Measurements from ENCODE around the gene CDC42BPA. TPM values are rescaled to one million over a fixed set of nuclear protein-coding genes. Genes with fewer than 3 reads are reported as not detected.
"Not testable (repeated sequence)": the region's sequence is repeated elsewhere in the genome, so short reads cannot be mapped to it uniquely, and the experiment has no call there.

The CDC42BPA gene
- total RNA-seq, 4 donors from 2014 or later: 49.0 to 102 (median 54.2) TPM

GRCh38 chr1:227285745-227286144 is 32.5 kb downstream of the CDC42BPA start:
- TF ChIP-seq CTCF (IDR thresholded peaks at IDR 0.05) (no peak), EP300 (IDR thresholded peaks at IDR 0.05; ENCODE audit: low read depth) (no peak), POLR2AphosphoS5 (IDR thresholded peaks at IDR 0.05) (no peak), POLR2A (IDR thresholded peaks at IDR 0.05) (no peak)
- Histone ChIP-seq H3K9me3 (no peaks in the 10 kb centered on the region), H3K27ac (no peak overlapping the region), H3K4me1 (no peaks in the 10 kb centered on the region), H3K27me3 (no peaks in the 10 kb centered on the region), H3K36me3 (no peaks in the 10 kb centered on the region), H3K4me3 (no peak overlapping the region)
- WGBS, 2 donors (ENCODE audit: low coverage in 1 of 2): 98 to 100% methylated on average over 1 to 2 of the region's 2 CpGs
- no peak for DNase-seq
- intact Hi-C loops (cut with DNase I; ENCODE audit: low total_unique reads): no loop called here
- in situ Hi-C loops (cut with MboI; ENCODE audit: low pct_ligation_motif_present in 1 of 4, low pct_unique_long_range_greater_than_20kb in 1 of 4, low sequenced_read_pairs in 3 of 4): no loop called here

GRCh38 chr1:227281371-227281770 is 36.9 kb downstream of the CDC42BPA start:
- Histone ChIP-seq H3K4me3 (no peak overlapping the region), H3K27ac (no peak overlapping the region), H3K9me3 (no peaks in the 10 kb centered on the region), H3K27me3 (no peaks in the 10 kb centered on the region), H3K4me1 (no peaks in the 10 kb centered on the region), H3K36me3 (no peaks in the 10 kb centered on the region)
- TF ChIP-seq CTCF (IDR thresholded peaks at IDR 0.05) (no peak), POLR2AphosphoS5 (IDR thresholded peaks at IDR 0.05) (no peak), POLR2A (IDR thresholded peaks at IDR 0.05) (no peak), EP300 (IDR thresholded peaks at IDR 0.05; ENCODE audit: low read depth) (no peak)
- in situ Hi-C loops (cut with MboI; ENCODE audit: low pct_ligation_motif_present in 1 of 4, low pct_unique_long_range_greater_than_20kb in 1 of 4, low sequenced_read_pairs in 3 of 4) (no loop called here), intact Hi-C loops (cut with DNase I; ENCODE audit: low total_unique reads) (no loop called here)
- WGBS, 2 donors (ENCODE audit: low coverage in 1 of 2): 88% methylated on average over 1 of the region's 1 CpG; no CpG with 5 or more reads in 1 of the 2 donors
- no peak for DNase-seq

- no peaks in the 10 kb centered on the region for H3K9me3 ChIP-seq
- in situ Hi-C loops (cut with MboI; ENCODE audit: low pct_ligation_motif_present in 1 of 4, low pct_unique_long_range_greater_than_20kb in 1 of 4, low sequenced_read_pairs in 3 of 4) (no loop called here), intact Hi-C loops (cut with DNase I; ENCODE audit: low total_unique reads) (no loop called here)
- no peak overlapping the region for H3K27ac ChIP-seq
- no peak for TF ChIP-seq POLR2A (IDR thresholded peaks at IDR 0.05)
- no peaks in the 10 kb centered on the region for H3K36me3 ChIP-seq
- 96% methylated on average over 1 of the region's 1 CpG; no CpG with 5 or more reads in 1 of the 2 donors for WGBS, 2 donors (ENCODE audit: low coverage in 1 of 2)
- no peak for DNase-seq
- H3K27me3 ChIP-seq: no peaks in the 10 kb centered on the region
- H3K4me3 ChIP-seq: no peak overlapping the region
- H3K4me1 ChIP-seq: no peaks in the 10 kb centered on the region
These were observed 37.5 kb downstream of the CDC42BPA start for GRCh38 chr1:227280836-227281235.

- H3K4me1 ChIP-seq; H3K9me3 ChIP-seq; in situ Hi-C loops (cut with MboI; ENCODE audit: low pct_ligation_motif_present in 1 of 4, low pct_unique_long_range_greater_than_20kb in 1 of 4, low sequenced_read_pairs in 3 of 4); intact Hi-C loops (cut with DNase I; ENCODE audit: low total_unique reads); H3K27me3 ChIP-seq; H3K36me3 ChIP-seq; DNase-seq; H3K27ac ChIP-seq; H3K4me3 ChIP-seq: not testable (repeated sequence)
- WGBS, 2 donors (ENCODE audit: low coverage in 1 of 2): 94 to 100% methylated on average over 10 to 16 of the region's 44 CpGs
These were observed 42.1 kb downstream of the CDC42BPA start for GRCh38 chr1:227276156-227276693.

GRCh38 chr1:227273557-227273956 is 44.7 kb downstream of the CDC42BPA start:
- Histone ChIP-seq H3K4me1 (peaks cover 0 to 11% (median 0%) of the 10 kb centered on the region in 4 donors), H3K36me3 (no peaks in the 10 kb centered on the region), H3K4me3 (no peak overlapping the region), H3K27me3 (no peaks in the 10 kb centered on the region), H3K9me3 (no peaks in the 10 kb centered on the region), H3K27ac (no peak overlapping the region)
- DNase-seq: no peak
- WGBS, 2 donors (ENCODE audit: low coverage in 1 of 2): 0 to 39% methylated on average over 2 of the region's 2 CpGs
- no peak for TF ChIP-seq CTCF (IDR thresholded peaks at IDR 0.05)
- no peak for TF ChIP-seq POLR2AphosphoS5 (IDR thresholded peaks at IDR 0.05)
- no peak for TF ChIP-seq EP300 (IDR thresholded peaks at IDR 0.05; ENCODE audit: low read depth)
- TF ChIP-seq POLR2A (IDR thresholded peaks at IDR 0.05): no peak
- intact Hi-C loops (cut with DNase I; ENCODE audit: low total_unique reads) (no loop called here), in situ Hi-C loops (cut with MboI; ENCODE audit: low pct_ligation_motif_present in 1 of 4, low pct_unique_long_range_greater_than_20kb in 1 of 4, low sequenced_read_pairs in 3 of 4) (no loop called here)
